Measurements from ENCODE around the gene PCDH9. TPM values are rescaled to one million over a fixed set of nuclear protein-coding genes. Genes with fewer than 3 reads are reported as not detected.

The PCDH9 gene
- total RNA-seq, 4 donors from 2014 or later, result 0.57 to 1.7 (median 0.97) TPM

DNA sequence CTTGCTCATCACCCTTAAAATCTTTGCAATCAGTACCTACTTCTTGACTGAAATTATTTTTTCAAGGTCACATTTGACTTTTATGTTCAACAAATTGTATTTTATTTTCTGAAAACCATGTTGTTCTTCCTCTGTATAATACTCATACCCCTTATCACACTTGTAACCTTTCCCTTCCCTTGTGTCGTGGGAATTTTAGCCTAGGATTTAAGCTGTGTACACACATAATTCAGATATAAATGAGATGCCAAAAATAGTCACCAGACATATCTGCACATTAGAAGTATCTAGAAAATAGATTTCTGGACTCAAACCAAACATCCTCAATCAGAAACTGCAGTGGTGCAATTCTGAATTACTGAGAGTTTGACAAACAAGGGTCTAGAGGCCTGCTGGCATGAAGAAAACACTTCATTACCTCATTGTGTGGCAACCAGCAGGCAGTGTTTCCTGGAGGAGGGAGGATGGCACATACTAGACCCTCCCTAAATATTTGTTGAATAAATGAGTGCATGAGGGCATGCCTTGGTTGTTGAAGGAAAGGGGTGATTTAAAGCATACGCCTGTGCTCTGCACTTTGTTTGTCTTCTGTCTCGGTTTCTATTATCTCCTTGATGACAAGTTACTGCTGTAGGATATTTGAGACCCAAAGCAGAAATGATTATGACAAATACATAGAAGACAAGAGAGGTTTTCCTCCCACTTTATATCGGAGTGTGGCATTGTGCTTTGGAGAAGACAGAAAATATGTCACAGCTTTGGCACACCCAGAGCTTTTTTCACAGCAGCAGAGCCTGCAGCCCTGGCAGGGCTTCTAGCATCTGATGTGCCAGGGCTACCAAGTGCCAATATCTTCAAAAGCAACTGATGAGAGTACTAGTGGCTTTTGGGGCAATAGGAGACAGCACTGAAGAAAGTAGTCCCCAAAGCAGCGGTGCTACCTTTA, 881.1 kb downstream of the PCDH9 start:
- Histone ChIP-seq H3K36me3 (no peaks in the 10 kb centered on the region), H3K27ac (no peak overlapping the region), H3K9me3 (no peaks in the 10 kb centered on the region), H3K4me3 (no peak overlapping the region), H3K27me3 (no peaks in the 10 kb centered on the region), H3K4me1 (no peaks in the 10 kb centered on the region)
- TF ChIP-seq, protein P1, sequence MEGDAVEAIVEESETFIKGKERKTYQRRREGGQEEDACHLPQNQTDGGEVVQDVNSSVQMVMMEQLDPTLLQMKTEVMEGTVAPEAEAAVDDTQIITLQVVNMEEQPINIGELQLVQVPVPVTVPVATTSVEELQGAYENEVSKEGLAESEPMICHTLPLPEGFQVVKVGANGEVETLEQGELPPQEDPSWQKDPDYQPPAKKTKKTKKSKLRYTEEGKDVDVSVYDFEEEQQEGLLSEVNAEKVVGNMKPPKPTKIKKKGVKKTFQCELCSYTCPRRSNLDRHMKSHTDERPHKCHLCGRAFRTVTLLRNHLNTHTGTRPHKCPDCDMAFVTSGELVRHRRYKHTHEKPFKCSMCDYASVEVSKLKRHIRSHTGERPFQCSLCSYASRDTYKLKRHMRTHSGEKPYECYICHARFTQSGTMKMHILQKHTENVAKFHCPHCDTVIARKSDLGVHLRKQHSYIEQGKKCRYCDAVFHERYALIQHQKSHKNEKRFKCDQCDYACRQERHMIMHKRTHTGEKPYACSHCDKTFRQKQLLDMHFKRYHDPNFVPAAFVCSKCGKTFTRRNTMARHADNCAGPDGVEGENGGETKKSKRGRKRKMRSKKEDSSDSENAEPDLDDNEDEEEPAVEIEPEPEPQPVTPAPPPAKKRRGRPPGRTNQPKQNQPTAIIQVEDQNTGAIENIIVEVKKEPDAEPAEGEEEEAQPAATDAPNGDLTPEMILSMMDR (IDR thresholded peaks at IDR 0.05), result no peak
- TF ChIP-seq POLR2A (IDR thresholded peaks at IDR 0.05), result no peak
- no peak for DNase-seq

DNA sequence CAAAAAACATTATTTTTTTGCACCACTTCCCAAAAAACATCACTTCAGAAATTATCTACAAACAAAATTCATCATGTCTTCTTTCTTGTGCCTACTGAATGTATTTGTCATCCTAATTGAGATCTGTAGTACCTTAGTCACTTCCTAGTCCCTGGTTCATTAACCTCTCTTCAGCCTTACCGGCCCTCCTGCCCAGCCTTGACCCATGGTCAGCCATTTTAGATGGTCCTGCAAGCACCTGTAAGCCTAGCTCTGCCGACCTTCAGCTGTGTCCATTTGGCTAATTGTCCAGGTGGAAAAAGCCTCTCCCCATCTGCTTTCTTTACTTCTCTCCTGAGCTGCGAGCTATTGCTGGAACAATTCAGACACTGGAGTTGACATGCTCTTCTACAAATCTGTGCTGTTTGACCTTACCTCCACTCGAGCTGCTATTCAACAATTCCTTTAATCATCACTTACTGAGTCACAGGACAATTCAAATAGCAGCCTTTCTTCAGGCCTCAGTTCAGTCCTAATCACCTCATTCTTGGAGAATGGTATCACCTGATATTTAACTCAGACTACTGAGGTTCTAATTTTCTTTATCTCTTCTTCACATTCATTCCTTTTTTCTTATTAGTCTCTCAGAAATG, 882.5 kb downstream of the PCDH9 start:
- TF ChIP-seq POLR2A (IDR thresholded peaks at IDR 0.05), result no peak
- TF ChIP-seq, protein P1 (IDR thresholded peaks at IDR 0.05), result no peak
- Histone ChIP-seq H3K27ac (no peak overlapping the region), H3K4me1 (no peaks in the 10 kb centered on the region), H3K27me3 (no peaks in the 10 kb centered on the region), H3K4me3 (no peak overlapping the region), H3K36me3 (no peaks in the 10 kb centered on the region), H3K9me3 (no peaks in the 10 kb centered on the region)
- DNase-seq, result no peak

DNA sequence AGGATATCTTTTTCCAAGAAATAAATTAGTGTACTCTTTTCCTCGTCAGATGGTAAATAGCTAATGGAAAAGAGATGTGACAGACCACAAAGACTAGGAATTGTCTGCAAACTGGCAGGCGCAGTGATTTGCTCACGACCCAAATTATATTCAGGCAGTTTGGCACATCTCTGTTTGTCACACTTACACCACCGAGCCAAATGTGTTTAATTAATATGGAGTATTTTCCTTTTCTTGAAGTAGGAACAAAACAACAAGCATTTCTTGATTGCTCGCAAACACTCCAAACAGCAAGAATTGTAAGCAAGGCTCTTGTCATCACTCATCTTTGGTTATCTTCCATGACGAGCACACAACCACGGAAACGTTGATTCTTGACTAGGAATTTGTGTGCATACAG, 884.2 kb downstream of the PCDH9 start:
- DNase-seq, result no peak
- H3K4me1 ChIP-seq, result no peaks in the 10 kb centered on the region
- H3K4me3 ChIP-seq, result no peak overlapping the region
- no peak overlapping the region for H3K27ac ChIP-seq
- H3K27me3 ChIP-seq, result no peaks in the 10 kb centered on the region
- H3K9me3 ChIP-seq, result no peaks in the 10 kb centered on the region
- TF ChIP-seq, protein P1 (IDR thresholded peaks at IDR 0.05), result no peak
- TF ChIP-seq POLR2A (IDR thresholded peaks at IDR 0.05), result no peak
- H3K36me3 ChIP-seq, result no peaks in the 10 kb centered on the region

DNA sequence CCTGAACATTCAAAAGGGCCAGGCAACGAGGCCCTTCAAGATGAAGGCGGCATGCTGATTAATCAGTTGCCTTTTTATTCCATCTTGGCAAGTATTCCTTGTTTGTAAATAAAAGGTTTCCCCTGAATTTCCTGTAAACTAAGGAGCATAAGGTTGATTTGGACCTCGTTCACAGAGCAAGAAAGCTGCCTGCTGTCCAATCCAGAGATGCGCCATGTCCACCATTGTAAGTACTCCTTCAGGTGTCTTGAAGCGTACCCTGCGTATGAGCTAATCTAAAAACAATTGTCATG, 884.7 kb downstream of the PCDH9 start:
- Histone ChIP-seq H3K27ac (no peak overlapping the region), H3K9me3 (no peaks in the 10 kb centered on the region)
- DNase-seq, result no peak

DNA sequence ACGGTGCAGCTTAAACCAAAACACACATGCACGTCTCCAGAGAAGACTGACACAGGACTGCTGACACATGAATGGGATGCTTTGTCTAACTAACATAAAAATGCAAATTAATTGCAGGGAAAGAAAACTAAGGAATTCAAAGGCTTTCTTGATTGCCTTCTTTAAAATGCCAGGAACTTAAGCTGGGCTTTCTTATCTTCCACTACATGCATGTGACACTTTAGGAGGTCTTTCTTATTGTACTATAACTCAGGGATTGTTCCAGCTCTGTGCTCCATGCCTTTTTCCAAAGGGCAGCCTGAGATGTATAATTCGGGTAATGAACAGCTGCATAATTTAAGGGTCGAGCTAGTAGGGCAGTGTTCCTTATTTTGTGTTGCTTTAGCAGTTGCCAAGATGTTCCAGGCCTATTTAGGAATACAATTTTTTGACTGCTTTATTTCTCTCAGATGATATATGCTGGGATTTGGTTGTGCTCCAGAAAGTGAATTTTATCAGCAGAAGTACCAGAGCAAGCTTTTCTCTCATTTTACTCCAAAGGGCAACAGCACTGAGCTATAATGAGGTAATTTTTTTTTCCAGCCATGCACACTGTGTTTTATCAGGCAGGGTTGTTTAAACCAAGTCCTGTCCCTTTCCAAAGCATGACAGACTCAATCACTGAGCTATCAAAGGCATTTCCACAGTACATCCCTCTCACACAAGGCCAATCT, 885.2 kb downstream of the PCDH9 start:
- no peak overlapping the region for H3K4me3 ChIP-seq
- no peaks in the 10 kb centered on the region for H3K4me1 ChIP-seq
- no peak for TF ChIP-seq POLR2A (IDR thresholded peaks at IDR 0.05)
- TF ChIP-seq, protein P1 (IDR thresholded peaks at IDR 0.05), result no peak
- H3K36me3 ChIP-seq, result no peaks in the 10 kb centered on the region
- H3K9me3 ChIP-seq, result no peaks in the 10 kb centered on the region
- no peaks in the 10 kb centered on the region for H3K27me3 ChIP-seq
- no peak overlapping the region for H3K27ac ChIP-seq
- no peak for DNase-seq

More for the DNA sequence above, 884.7 kb downstream of the PCDH9 start:
- H3K36me3 ChIP-seq, result no peaks in the 10 kb centered on the region
- no peak overlapping the region for H3K4me3 ChIP-seq
- H3K27me3 ChIP-seq, result no peaks in the 10 kb centered on the region
- H3K4me1 ChIP-seq, result no peaks in the 10 kb centered on the region
- no peak for TF ChIP-seq POLR2A (IDR thresholded peaks at IDR 0.05)
- TF ChIP-seq, protein P1 (IDR thresholded peaks at IDR 0.05), result no peak

All from Peyer's patch (tissue), 4 donors.